ENCODE measurements around the gene SNRNP25.

DNA sequence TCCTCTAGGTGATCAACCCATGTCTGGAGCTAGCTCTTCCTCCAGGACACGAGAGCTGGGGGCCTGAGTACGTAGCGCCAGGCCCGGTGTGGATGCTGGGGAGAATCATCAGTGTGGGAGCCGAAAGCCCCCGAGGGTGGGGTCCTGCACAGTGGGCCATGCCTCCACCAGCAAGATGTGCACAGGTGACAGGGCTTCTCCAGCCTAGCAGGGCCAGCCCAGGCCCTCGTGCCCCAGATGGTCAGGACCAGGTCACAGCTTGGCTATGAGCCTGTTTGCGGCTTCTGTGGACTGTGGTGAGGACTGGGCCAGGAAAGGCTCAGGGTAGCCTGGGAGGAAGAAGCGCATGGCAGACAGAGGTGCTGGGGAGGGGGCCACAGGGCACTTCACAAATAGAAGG is 32.2 kb downstream of the SNRNP25 start:
- no peak for TF ChIP-seq CTCF (IDR thresholded peaks at IDR 0.05; ENCODE audit: low read length)
- no peak for TF ChIP-seq EZH2 (optimal IDR thresholded peaks at IDR 0.05; ENCODE audit: low read depth, low read length)
- TF ChIP-seq EZH2phosphoT487 (IDR thresholded peaks at IDR 0.05; ENCODE audit: low read length), result no peak
